ENCODE data around the gene ANO4.

ANO4 gene

GRCh38 chr12:100767371-100767770 lies 27.2 kb upstream of the ANO4 start:
- H3K4me3 ChIP-seq (ENCODE audit: low read depth, low read length), result no peak overlapping the region
- no peak for TF ChIP-seq CTCF (IDR thresholded peaks at IDR 0.05; ENCODE audit: low read depth, low read length, missing control alignments)
- DNase-seq (ENCODE audit: low read depth), result no peak
- in situ Hi-C loops (cut with HindIII; ENCODE audit: low sequenced_read_pairs), result no loop called here

GRCh38 chr12:100767950-100768349 lies 26.6 kb upstream of the ANO4 start:
- in situ Hi-C loops (cut with HindIII; ENCODE audit: low sequenced_read_pairs), result no loop called here
- no peak overlapping the region for H3K4me3 ChIP-seq (ENCODE audit: low read depth, low read length)
- TF ChIP-seq CTCF (IDR thresholded peaks at IDR 0.05; ENCODE audit: low read depth, low read length, missing control alignments), result no peak
- DNase-seq (ENCODE audit: low read depth), result no peak

GRCh38 chr12:100778967-100779590 lies 15.5 kb upstream of the ANO4 start:
- no peak for DNase-seq (ENCODE audit: low read depth)
- in situ Hi-C loops (cut with HindIII; ENCODE audit: low sequenced_read_pairs), result no loop called here
- no peak overlapping the region for H3K4me3 ChIP-seq (ENCODE audit: low read depth, low read length)
- no peak for TF ChIP-seq CTCF (IDR thresholded peaks at IDR 0.05; ENCODE audit: low read depth, low read length, missing control alignments)

GRCh38 chr12:100789146-100789545 lies 5.4 kb upstream of the ANO4 start:
- no peak for TF ChIP-seq CTCF (IDR thresholded peaks at IDR 0.05; ENCODE audit: low read depth, low read length, missing control alignments)
- in situ Hi-C loops (cut with HindIII; ENCODE audit: low sequenced_read_pairs), result no loop called here
- no peak for DNase-seq (ENCODE audit: low read depth)
- H3K4me3 ChIP-seq (ENCODE audit: low read depth, low read length), result no peak overlapping the region

GRCh38 chr12:100789975-100790374 lies 4.6 kb upstream of the ANO4 start:
- DNase-seq (ENCODE audit: low read depth), result no peak
- no peak for TF ChIP-seq CTCF (IDR thresholded peaks at IDR 0.05; ENCODE audit: low read depth, low read length, missing control alignments)
- no peak overlapping the region for H3K4me3 ChIP-seq (ENCODE audit: low read depth, low read length)
- in situ Hi-C loops (cut with HindIII; ENCODE audit: low sequenced_read_pairs), result loop anchor here (5.0 kb wide), 1 partner anchor 37 kb away; no protein-coding TSS in a partner anchor

- no peak for DNase-seq (ENCODE audit: low read depth)
- H3K4me3 ChIP-seq (ENCODE audit: low read depth, low read length), result no peak overlapping the region
- no peak for TF ChIP-seq CTCF (IDR thresholded peaks at IDR 0.05; ENCODE audit: low read depth, low read length, missing control alignments)
- in situ Hi-C loops (cut with HindIII; ENCODE audit: low sequenced_read_pairs), result loop anchor here (5.0 kb wide), 1 partner anchor 37 kb away; no protein-coding TSS in a partner anchor
These were observed 4.0 kb upstream of the ANO4 start for GRCh38 chr12:100790552-100790951.

Data from astrocyte of the cerebellum (primary cell).